Thymus (tissue), 11 donors: ENCODE measurements around the gene CGA. TPM values are rescaled to one million over a fixed set of nuclear protein-coding genes. Genes with fewer than 3 reads are reported as not detected.
A peak's percentile ranks its signal among the peaks of the same experiment; 100 is the strongest.

Source experiments
- DNase-seq, 9 donors: peaks; one replicate each; pipeline ENCODE4 v3.0.0-alpha.2; 2013; ENCODE audit warnings: low spot score in 9 of 9, low read depth in 6 of 9, missing footprints in 1 of 9
- H3K27ac ChIP-seq, 2 donors: one replicate each; pipeline ENCODE4 v1.5.1; 2013; ENCODE audit warnings: control low read depth in 1 of 2, low read depth in 1 of 2, low read length in 1 of 2, mild to moderate bottlenecking in 1 of 2, moderate library complexity in 1 of 2
- H3K27me3 ChIP-seq, 2 donors: one replicate each; pipeline ENCODE4 v1.5.1; 2013; ENCODE audit warnings: low read length in 1 of 2; ENCODE audit not compliant: control insufficient read depth in 2 of 2, insufficient read depth in 1 of 2
- H3K36me3 ChIP-seq, 2 donors: one replicate each; pipeline ENCODE4 v1.5.1; 2013; ENCODE audit warnings: low read length in 1 of 2, mild to moderate bottlenecking in 1 of 2, moderate library complexity in 1 of 2; ENCODE audit not compliant: control insufficient read depth in 2 of 2, insufficient read depth in 2 of 2
- H3K4me1 ChIP-seq, 2 donors: one replicate each; pipeline ENCODE4 v1.5.1; 2013; ENCODE audit warnings: low read length in 2 of 2; ENCODE audit not compliant: control insufficient read depth in 2 of 2, insufficient read depth in 2 of 2
- H3K4me3 ChIP-seq, 2 donors: one replicate each; pipeline ENCODE4 v1.5.1; 2013; ENCODE audit warnings: low read length in 2 of 2, control low read depth in 1 of 2, mild to moderate bottlenecking in 1 of 2
- H3K9me3 ChIP-seq, 2 donors: one replicate each; pipeline ENCODE4 v1.5.1; 2013; ENCODE audit warnings: low read length in 1 of 2, mild to moderate bottlenecking in 1 of 2; ENCODE audit not compliant: control insufficient read depth in 2 of 2, insufficient read depth in 1 of 2
- WGBS: extraction: QIAGEN DNeasy Blood & Tissue Kit; methylation state at CpG from one replicate; pipeline ENCODE4 v1.1.7; 2013; 5-methylcytosine and 5-hydroxymethylcytosine counted together
- polyA plus RNA-seq: library from polyadenylated mRNA; stranded (reverse); fragments of 200-250 nt; gene quantifications from one replicate; pipeline ENCODE4 v1.2.3, GENCODE V29; 2013
- total RNA-seq: library from RNA; stranded (reverse); fragments of 120-200 nt; gene quantifications from one replicate; pipeline ENCODE4 v1.2.4, GENCODE V29; 2013
- donor health status: healthy.

The CGA gene
- total and polyA plus RNA-seq, 2 donors: 1.5 to 5.0 TPM

DNA sequence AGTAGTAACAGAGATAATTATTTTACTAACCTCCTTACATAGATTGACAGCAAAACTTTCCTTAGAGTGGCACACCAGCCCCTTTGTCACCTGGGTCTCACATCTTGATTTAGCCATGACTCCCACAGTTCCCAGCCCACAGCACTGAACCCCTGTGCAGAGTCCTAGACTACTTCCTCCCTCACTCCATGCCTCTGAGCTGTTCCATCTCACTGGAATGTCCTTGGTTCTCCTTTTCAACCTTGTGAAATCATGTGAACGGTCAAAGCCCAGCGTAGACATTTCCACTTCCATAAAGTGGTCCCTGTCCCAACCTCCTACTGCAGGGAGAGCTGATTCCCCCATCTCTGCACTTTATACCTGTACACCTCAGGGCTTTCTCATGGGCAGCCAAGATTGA, 19.7 kb downstream of the CGA start:
- H3K27me3 ChIP-seq: no peaks in the 10 kb centered on the region
- no peak overlapping the region for H3K27ac ChIP-seq
- no peaks in the 10 kb centered on the region for H3K36me3 ChIP-seq
- H3K4me3 ChIP-seq: no peak overlapping the region
- no peaks in the 10 kb centered on the region for H3K4me1 ChIP-seq
- no peak for DNase-seq
- WGBS: 94% methylated on average over 2 of the region's 2 CpGs
- no peaks in the 10 kb centered on the region for H3K9me3 ChIP-seq

DNA sequence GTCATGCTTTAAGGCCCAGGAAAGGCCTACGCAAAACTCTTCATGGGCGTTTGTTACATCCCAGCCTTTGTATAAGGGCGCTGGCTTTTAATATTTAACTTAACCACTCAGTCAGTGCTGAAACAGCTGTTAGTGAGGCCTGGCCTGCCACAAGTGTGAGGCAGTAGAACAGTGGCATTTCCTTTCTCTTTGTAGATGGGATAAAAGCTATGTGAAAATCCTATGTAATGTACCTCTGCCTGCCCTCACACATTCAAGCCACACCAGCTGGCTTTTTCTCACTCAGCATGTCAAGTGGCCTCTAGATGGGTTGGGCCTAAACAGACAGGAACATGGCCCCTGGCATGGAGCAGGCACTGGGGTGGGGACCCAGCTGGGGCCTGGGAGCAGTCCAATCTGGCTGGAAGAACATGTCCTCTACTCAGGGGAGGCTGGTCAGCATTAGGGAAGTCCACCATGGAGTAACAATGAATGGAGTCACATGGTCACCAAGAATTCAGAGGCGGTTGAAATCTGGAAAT, 20.7 kb downstream of the CGA start:
- DNase-seq: no peak
- 97% methylated on average over 4 of the region's 4 CpGs for WGBS

DNA sequence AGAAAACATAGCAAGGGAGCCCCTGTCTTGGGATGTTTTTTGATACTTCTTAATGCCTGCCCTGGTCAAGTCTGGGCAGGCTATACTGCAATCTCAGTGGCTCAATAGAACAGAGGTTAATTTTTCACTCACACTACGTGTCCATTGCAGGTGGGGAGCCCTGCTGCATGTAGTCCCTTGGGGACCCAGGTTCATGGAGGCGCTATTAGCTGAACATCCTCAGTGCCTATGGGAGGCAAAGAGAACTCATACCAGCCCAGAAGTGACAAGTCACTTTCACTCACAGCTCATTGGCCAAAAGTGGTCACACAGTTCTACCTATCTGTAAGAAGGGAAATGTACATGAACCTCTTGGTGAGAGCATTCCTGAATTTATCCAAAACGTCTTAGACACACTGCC, 23.2 kb downstream of the CGA start:
- no peak for DNase-seq
- H3K4me1 ChIP-seq: no peaks in the 10 kb centered on the region
- H3K4me3 ChIP-seq: no peak overlapping the region
- no peak overlapping the region for H3K27ac ChIP-seq
- H3K36me3 ChIP-seq: no peaks in the 10 kb centered on the region
- no peaks in the 10 kb centered on the region for H3K9me3 ChIP-seq
- H3K27me3 ChIP-seq: no peaks in the 10 kb centered on the region
- 88% methylated on average over 3 of the region's 3 CpGs for WGBS

More for the DNA sequence above, 20.7 kb downstream of the CGA start:
- H3K36me3 ChIP-seq: no peaks in the 10 kb centered on the region
- no peaks in the 10 kb centered on the region for H3K4me1 ChIP-seq
- no peak overlapping the region for H3K4me3 ChIP-seq
- H3K27me3 ChIP-seq: no peaks in the 10 kb centered on the region
- H3K9me3 ChIP-seq: no peaks in the 10 kb centered on the region
- H3K27ac ChIP-seq: no peak overlapping the region

DNA sequence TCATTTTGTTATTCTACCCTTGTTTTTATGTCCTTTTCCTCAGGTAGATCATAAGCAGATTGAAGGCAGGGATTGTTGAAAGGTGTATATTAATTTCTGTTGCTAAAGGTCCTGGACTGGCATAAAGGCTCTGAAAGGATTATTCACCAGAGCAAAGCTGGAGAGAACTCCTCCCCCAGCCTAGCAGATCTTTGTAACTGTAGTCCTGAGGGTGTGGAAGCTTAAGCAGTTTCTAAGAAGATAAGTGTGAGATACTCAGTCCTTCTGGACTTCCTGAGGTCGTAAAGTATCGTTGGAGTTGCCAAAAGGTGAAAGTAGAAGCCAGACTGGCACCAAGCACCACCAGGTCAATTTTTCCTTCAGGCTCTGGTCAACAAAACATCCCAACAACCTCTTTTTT, 24.2 kb downstream of the CGA start:
- WGBS: 92% methylated on average over 2 of the region's 2 CpGs
- no peak overlapping the region for H3K27ac ChIP-seq
- no peaks in the 10 kb centered on the region for H3K27me3 ChIP-seq
- no peak for DNase-seq
- H3K4me1 ChIP-seq: no peaks in the 10 kb centered on the region
- no peaks in the 10 kb centered on the region for H3K36me3 ChIP-seq
- no peak overlapping the region for H3K4me3 ChIP-seq
- H3K9me3 ChIP-seq: no peaks in the 10 kb centered on the region

DNA sequence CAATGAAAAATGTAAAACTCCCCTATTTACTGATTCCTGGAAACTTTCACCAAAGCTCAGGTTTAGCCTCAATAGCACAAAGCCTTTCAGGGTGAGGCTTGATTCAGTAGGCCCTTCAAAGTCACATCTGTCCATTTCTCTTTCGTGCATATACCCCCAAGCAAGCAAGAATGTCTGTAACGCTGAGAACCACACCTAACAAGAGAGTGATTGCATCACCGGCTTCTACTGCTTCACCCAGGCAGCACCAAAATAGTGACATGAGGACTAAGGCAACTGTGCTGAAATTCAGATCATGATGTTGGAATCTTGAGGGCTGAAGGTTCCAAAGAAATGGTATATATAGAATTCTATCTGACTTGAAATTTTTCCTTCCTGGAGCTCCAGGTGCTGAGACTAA, 26.1 kb downstream of the CGA start:
- WGBS: 92% methylated on average over 3 of the region's 3 CpGs
- no peaks in the 10 kb centered on the region for H3K4me1 ChIP-seq

DNA sequence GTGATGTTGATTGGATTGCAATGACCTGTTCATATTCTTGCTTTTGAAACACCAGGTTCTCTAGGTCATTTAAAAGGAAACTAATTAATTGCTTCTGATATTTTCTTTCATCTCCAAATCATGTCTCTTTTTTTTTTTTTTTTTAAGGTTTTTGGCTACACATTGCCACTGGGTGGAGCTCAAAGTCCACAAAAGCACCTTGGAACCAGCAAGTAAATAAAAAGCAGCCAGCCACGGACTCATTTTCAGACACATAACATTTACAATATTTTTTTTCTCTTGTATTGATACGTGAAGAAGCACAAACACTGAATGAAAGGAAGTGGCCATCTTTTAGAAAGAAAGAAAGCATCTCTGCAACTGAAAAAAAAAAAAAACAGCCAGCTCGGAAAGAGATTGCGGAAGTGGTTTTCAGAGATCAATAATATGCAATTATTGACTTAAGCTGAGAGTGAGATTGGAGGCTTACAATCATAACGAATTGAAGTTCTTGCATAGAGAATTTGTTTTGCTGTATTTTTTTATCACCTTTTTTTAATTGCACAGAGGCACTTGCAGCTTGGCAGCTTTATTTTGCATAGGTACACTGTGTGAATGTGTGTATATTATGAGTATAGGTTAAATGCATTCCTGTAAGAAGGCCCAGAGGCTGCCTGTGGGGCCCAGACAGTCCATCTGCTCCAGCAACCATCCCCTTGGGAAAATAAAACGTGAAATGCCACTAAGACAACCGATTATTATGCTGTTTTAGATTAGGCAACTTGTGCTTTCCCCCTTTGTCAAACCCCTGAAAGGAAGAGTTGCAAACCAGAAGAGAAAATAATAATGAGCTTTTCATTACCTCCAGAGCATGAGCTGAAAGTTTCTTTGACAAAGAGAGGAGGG, 28.2 kb downstream of the CGA start:
- no peaks in the 10 kb centered on the region for H3K27me3 ChIP-seq
- DNase-seq: peak in 8 of 9 donors; percentile 15 to 70 (median 30)
- no peak overlapping the region for H3K27ac ChIP-seq
- H3K4me1 ChIP-seq: no peaks in the 10 kb centered on the region
- no peaks in the 10 kb centered on the region for H3K36me3 ChIP-seq
- no peaks in the 10 kb centered on the region for H3K9me3 ChIP-seq
- no peak overlapping the region for H3K4me3 ChIP-seq
- WGBS: 51% methylated on average over 7 of the region's 7 CpGs

More for the DNA sequence above, 26.1 kb downstream of the CGA start:
- H3K4me3 ChIP-seq: no peak overlapping the region
- H3K9me3 ChIP-seq: no peaks in the 10 kb centered on the region
- no peaks in the 10 kb centered on the region for H3K36me3 ChIP-seq
- no peak for DNase-seq
- H3K27ac ChIP-seq: no peak overlapping the region
- no peaks in the 10 kb centered on the region for H3K27me3 ChIP-seq

DNA sequence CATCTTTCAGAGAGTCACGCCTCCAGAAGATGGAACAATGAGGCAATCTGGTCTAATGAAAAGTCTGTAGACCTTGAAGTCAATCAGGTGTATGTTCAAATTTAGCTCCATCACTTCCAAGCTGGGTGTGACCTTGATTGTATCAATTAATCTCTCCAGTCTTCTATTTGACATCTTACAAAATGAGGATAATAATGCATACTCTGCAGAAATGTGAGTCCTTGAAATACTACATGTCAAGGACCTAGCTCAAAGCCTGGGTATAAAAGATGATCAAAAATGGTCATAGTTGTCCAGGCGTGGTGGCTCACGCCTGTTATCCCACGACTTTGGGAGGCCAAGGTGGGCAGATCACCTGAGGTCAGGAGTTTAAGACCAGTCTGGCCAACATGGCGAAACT, 29.8 kb downstream of the CGA start:
- Histone ChIP-seq H3K9me3 (no peaks in the 10 kb centered on the region), H3K27me3 (no peaks in the 10 kb centered on the region), H3K4me1 (no peaks in the 10 kb centered on the region), H3K36me3 (no peaks in the 10 kb centered on the region), H3K4me3 (no peak overlapping the region), H3K27ac (no peak overlapping the region)
- WGBS: 92% methylated on average over 5 of the region's 5 CpGs
- no peak for DNase-seq

DNA sequence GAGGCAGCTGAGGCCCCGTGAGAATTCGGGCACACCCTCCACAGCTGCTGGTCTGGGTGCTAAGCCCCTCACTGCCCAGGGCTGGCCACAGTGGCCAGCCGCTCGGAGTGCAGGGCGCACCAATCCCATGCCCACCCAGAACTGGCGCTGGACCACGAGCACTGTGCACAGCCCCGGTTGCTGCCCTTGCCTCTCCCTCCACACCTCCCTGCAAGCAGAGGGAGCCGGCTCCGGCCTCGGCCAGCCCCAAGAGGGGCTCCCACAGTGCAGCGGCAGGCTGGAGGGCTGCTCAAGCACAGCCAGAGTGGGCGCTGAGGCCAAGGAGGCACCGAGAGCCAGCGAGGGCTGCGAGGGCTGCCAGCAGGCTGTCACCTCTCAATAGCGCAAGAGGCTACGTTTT, 35.0 kb downstream of the CGA start:
- Histone ChIP-seq H3K4me1 (no peaks in the 10 kb centered on the region), H3K4me3 (no peak overlapping the region), H3K27ac (no peak overlapping the region), H3K36me3 (no peaks in the 10 kb centered on the region), H3K9me3 (no peaks in the 10 kb centered on the region), H3K27me3 (no peaks in the 10 kb centered on the region)
- WGBS: 97% methylated on average over 18 of the region's 18 CpGs
- DNase-seq: no peak

DNA sequence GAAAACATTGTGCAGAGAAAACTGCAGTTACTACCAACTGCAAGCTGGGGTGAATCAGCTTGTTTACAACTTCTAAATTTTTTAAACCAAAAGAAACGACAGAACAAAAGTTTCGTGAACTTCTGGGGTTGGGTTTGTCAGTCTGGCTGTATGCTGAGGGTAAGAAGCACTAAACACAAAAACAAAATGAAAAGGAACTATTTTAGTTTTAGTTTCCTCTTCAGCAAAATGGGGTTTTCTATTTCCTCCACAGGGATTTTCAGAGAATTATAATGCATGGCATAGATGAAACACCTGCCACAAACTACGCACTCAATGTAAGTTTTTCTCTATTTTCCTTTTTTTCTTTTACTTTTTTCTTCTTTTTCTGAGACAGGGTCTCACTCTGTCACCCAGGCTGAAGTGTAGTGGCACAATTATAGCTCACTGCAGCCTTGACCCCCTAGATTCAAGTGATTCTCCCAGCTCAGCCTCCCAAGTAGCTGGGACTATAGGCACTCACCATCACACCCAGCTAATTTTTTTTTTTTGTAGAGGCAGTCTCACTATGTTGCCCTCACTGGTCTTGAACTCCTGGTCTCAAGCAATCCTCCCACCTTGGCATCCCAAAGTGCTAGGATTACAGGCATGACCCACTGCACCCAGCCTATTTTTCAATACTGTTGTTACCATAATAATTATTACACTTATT, 40.6 kb downstream of the CGA start:
- 77% methylated on average over 3 of the region's 3 CpGs for WGBS
- H3K4me1 ChIP-seq: no peaks in the 10 kb centered on the region
- H3K9me3 ChIP-seq: no peaks in the 10 kb centered on the region
- H3K4me3 ChIP-seq: no peak overlapping the region
- no peaks in the 10 kb centered on the region for H3K36me3 ChIP-seq
- H3K27me3 ChIP-seq: no peaks in the 10 kb centered on the region
- no peak for DNase-seq
- H3K27ac ChIP-seq: no peak overlapping the region
